Lower leg skin (tissue), 3 donors: ENCODE results near the gene PTPRN2.

ENCODE experiments used
- POLR2A ChIP-seq, 2 donors: fragments of 450-650 bp; IDR thresholded peaks; one replicate each; pipeline ENCODE4 v1.6.1; 2016 to 2017; ENCODE audit warnings: antibody characterized with exemption in 2 of 2, mild to moderate bottlenecking in 1 of 2, moderate library complexity in 1 of 2
- TF ChIP-seq, protein P1 (sequence below), 3 donors: fragments of 450-650 bp; IDR thresholded peaks; one replicate each; pipeline ENCODE4 v1.5.1; 2016; ENCODE audit warnings: antibody characterized with exemption in 3 of 3, mild to moderate bottlenecking in 3 of 3, moderate library complexity in 2 of 3

DNA sequence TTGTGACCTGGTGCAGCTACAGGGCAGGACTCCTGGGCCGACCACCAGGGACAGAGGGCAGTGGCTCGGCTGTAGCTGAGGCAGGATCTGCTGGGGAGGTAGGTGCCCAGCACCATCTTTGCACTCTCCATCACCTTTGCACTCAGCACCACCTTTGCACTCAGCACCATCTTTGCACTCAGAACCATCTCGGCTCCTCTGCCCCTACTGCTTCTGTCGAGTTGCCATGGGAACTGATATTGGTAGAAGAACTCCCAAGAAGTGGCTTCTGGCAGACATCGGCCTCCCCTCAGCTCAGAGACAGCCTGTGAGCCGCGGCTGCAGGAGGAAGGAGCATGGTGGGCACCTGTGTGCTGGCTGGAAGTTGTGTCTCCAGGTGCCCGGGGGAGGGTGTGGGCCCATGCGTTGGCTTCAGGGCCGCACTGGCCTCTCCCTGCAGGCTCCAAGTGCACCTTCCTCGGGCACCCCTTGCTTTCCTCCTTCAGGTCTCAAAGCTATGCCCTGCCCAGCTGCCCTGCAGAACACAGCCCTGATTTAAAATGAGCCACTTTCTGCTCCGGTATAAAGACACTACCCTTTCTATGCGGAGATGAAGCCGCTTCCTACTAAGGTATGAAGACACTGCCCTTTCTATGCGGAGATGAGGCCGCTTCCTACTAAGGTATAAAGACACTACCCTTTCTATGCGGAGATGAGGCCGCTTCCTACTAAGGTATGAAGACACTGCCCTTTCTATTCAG lies 514.5 kb downstream of the PTPRN2 start:
- TF ChIP-seq, protein P1, sequence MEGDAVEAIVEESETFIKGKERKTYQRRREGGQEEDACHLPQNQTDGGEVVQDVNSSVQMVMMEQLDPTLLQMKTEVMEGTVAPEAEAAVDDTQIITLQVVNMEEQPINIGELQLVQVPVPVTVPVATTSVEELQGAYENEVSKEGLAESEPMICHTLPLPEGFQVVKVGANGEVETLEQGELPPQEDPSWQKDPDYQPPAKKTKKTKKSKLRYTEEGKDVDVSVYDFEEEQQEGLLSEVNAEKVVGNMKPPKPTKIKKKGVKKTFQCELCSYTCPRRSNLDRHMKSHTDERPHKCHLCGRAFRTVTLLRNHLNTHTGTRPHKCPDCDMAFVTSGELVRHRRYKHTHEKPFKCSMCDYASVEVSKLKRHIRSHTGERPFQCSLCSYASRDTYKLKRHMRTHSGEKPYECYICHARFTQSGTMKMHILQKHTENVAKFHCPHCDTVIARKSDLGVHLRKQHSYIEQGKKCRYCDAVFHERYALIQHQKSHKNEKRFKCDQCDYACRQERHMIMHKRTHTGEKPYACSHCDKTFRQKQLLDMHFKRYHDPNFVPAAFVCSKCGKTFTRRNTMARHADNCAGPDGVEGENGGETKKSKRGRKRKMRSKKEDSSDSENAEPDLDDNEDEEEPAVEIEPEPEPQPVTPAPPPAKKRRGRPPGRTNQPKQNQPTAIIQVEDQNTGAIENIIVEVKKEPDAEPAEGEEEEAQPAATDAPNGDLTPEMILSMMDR (IDR thresholded peaks at IDR 0.05) = no peak
- no peak for TF ChIP-seq POLR2A (IDR thresholded peaks at IDR 0.05)
